Thyroid gland (tissue), 4 donors: ENCODE measurements around the gene UGT3A2. TPM values are rescaled to one million over a fixed set of nuclear protein-coding genes. Genes with fewer than 3 reads are reported as not detected.
"Not testable (repeated sequence)": the region's sequence is repeated elsewhere in the genome, so short reads cannot be mapped to it uniquely, and the experiment has no call there.

Experiments used
- DNase-seq, 2 donors: peaks; one replicate each; pipeline ENCODE4 v3.0.0-alpha.2; 2019
- H3K27ac ChIP-seq, 3 donors: fragments of 200-600 bp; sonication (generic); 1 replicate in 2 of 3; 2 replicates in 1 of 3; pipeline ENCODE4 v1.5.1; 2016 to 2019; ENCODE audit warnings: mild to moderate bottlenecking in 1 of 3, moderate library complexity in 1 of 3
- H3K27me3 ChIP-seq: fragments of 200-600 bp; sonication (generic); one replicate; pipeline ENCODE4 v1.5.1; 2019
- H3K36me3 ChIP-seq, 2 donors: fragments of 200-600 bp; sonication (generic); one replicate each; pipeline ENCODE4 v1.5.1; 2016 to 2019
- H3K4me1 ChIP-seq, 2 donors: fragments of 200-600 bp; sonication (generic); one replicate each; pipeline ENCODE4 v1.5.1; 2017 to 2019
- H3K4me3 ChIP-seq, 3 donors: fragments of 200-600 bp; sonication (generic); replicated peaks in 1 of 3; 1 replicate in 2 of 3; 2 replicates in 1 of 3; pipeline ENCODE4 v1.5.1; 2016; ENCODE audit warnings: mild to moderate bottlenecking in 1 of 3
- H3K9me3 ChIP-seq: fragments of 200-600 bp; sonication (generic); one replicate; pipeline ENCODE4 v1.5.1; 2017
- CTCF ChIP-seq, 6 experiments: fragments of 200-600 bp in 3 of 6; fragments of 450-650 bp in 3 of 6; sonication (generic) in 3 of 6; IDR thresholded peaks; one replicate each; pipeline ENCODE4 v1.5.1; 2016 to 2019; ENCODE audit warnings: antibody characterized with exemption in 6 of 6, mild to moderate bottlenecking in 2 of 6, inconsistent platforms in 1 of 6, moderate library complexity in 1 of 6
- POLR2A ChIP-seq, 2 donors: fragments of 450-650 bp; IDR thresholded peaks; one replicate each; pipeline ENCODE4 v1.6.1; 2017; ENCODE audit warnings: antibody characterized with exemption in 2 of 2, mild to moderate bottlenecking in 2 of 2, moderate library complexity in 1 of 2
- whole genome bisulfite sequencing, 2 donors: methylation state at CpG; one replicate each; pipeline ENCODE4 v1.1.5; 2017; 5-methylcytosine and 5-hydroxymethylcytosine counted together
- intact Hi-C: fragments of 100-400 bp; cut with DNase I; formaldehyde crosslinking; loops from one replicate; pipeline ENCODE4 v1.15.1; 2023
- total RNA-seq, 4 donors: library from RNA; depleted of rRNA; stranded (reverse); fragments of >200 nt; gene quantifications; one replicate each; pipeline ENCODE4 v1.2.3, GENCODE V29; 2016

Gene UGT3A2
- total RNA-seq, 4 donors from 2014 or later = not detected

GRCh38 chr5:36041537-36041845 is 25.2 kb downstream of the UGT3A2 start:
- intact Hi-C loops = no loop called here
- TF ChIP-seq CTCF (IDR thresholded peaks at IDR 0.05) = peak in 1 of 6 experiments; percentile 31
- no peak for TF ChIP-seq POLR2A (IDR thresholded peaks at IDR 0.05)
- no peaks in the 10 kb centered on the region for H3K36me3 ChIP-seq

GRCh38 chr5:36040651-36041536 is 25.8 kb downstream of the UGT3A2 start:
- DNase-seq = peak; percentile 60 to 69
- Histone ChIP-seq H3K27me3 (no peaks in the 10 kb centered on the region), H3K36me3 (no peaks in the 10 kb centered on the region), H3K4me3 (no peak overlapping the region), H3K9me3 (no peaks in the 10 kb centered on the region), H3K4me1 (peaks cover 6 to 10% of the 10 kb centered on the region in 2 donors), H3K27ac (peak overlapping the region in 1 of 3 donors; percentile 49)
- intact Hi-C loops = no loop called here
- TF ChIP-seq CTCF (IDR thresholded peaks at IDR 0.05) = no peak
- no peak for TF ChIP-seq POLR2A (IDR thresholded peaks at IDR 0.05)
- WGBS, 2 donors = 42 to 46% methylated on average over 2 of the region's 3 CpGs

More at GRCh38 chr5:36041537-36041845, 25.2 kb downstream of the UGT3A2 start:
- Histone ChIP-seq H3K4me3 (no peak overlapping the region), H3K4me1 (peaks cover 6 to 10% of the 10 kb centered on the region in 2 donors), H3K9me3 (no peaks in the 10 kb centered on the region), H3K27ac (no peak overlapping the region), H3K27me3 (no peaks in the 10 kb centered on the region)
- DNase-seq = no peak

- 91 to 96% methylated on average over 13 of the region's 13 CpGs for WGBS, 2 donors
- Histone ChIP-seq H3K4me3 (no peak overlapping the region), H3K9me3 (no peaks in the 10 kb centered on the region), H3K36me3 (no peaks in the 10 kb centered on the region), H3K27me3 (no peaks in the 10 kb centered on the region), H3K4me1 (peaks cover 4 to 5% of the 10 kb centered on the region in 2 donors), H3K27ac (no peak overlapping the region)
- DNase-seq = no peak
- TF ChIP-seq CTCF (IDR thresholded peaks at IDR 0.05) (no peak), POLR2A (IDR thresholded peaks at IDR 0.05) (no peak)
- intact Hi-C loops = no loop called here
Observed at GRCh38 chr5:36035696-36036095, 31.0 kb downstream of the UGT3A2 start.

- H3K27ac ChIP-seq, H3K27me3 ChIP-seq, H3K36me3 ChIP-seq, DNase-seq, H3K4me1 ChIP-seq, H3K4me3 ChIP-seq, intact Hi-C loops, H3K9me3 ChIP-seq: not testable (repeated sequence)
- WGBS, 2 donors = 47 to 58% methylated on average over 3 of the region's 3 CpGs
Observed at GRCh38 chr5:36034536-36035134, 32.0 kb downstream of the UGT3A2 start.

GRCh38 chr5:36033486-36033885 is 33.2 kb downstream of the UGT3A2 start:
- no peak for DNase-seq
- H3K4me1 ChIP-seq = no peaks in the 10 kb centered on the region
- H3K27me3 ChIP-seq = no peaks in the 10 kb centered on the region
- no peak for TF ChIP-seq CTCF (IDR thresholded peaks at IDR 0.05)
- no peak overlapping the region for H3K4me3 ChIP-seq
- no peaks in the 10 kb centered on the region for H3K9me3 ChIP-seq
- H3K36me3 ChIP-seq = no peaks in the 10 kb centered on the region
- intact Hi-C loops = no loop called here
- WGBS, 2 donors = 70 to 89% methylated on average over 1 of the region's 1 CpG
- no peak overlapping the region for H3K27ac ChIP-seq
